ENCODE measurements around the gene ZNF790. TPM values are rescaled to one million over a fixed set of nuclear protein-coding genes. Genes with fewer than 3 reads are reported as not detected.

ZNF790 gene
- total RNA-seq (10 to 100 TPM; 16.6 to 20.6 TPM), polyA plus RNA-seq (1 to 10 TPM; 5.1 to 6.6 (median 5.7) TPM), total RNA-seq (3.4 to 21.8 (median 10.8) reads per million in 6 experiments)

DNA sequence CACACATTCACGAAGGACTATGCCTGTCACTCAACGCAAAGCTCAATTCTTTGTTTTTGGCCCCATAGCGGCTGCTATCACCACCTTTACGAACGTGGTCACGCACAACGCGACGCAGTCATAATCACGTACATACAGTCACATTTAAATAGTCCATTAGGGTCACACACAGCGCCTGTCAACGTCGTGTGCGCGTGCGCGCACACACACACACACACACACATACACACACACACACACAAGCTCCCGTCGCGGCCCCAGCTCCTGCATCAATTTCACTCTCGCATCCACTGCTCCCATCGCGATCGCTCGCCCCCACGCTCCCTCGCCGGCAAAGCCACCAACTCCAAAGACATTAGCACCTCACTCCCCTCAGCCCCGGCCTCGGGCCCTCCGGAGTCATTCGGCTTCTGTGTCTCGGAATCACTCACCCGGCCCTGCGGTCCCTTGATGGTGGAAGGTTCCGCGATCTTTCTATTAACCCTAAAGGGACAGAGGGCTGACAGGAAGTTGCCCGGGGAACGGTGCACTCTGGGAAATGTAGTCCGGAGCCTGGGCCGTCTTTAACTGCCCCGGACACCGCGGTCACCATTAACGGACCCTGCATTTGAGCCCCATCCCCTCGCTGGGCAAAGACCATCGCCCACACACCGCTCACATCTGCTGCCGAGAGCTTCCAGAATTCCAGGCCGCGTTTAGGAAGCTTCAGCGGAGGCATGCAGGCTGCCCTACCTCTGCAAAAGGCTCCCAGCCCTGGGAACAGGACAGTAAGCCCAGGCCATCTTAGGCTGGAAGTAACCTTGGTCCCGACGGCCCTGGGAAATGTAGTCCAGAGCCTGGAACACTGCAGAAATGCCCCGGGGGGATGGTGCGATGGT, at the start of gene ZNF790:
Gene ZNF790, minus strand, starts transcription at position 482 of the 878 bp plus-strand sequence. CDS start 12,768 bp downstream, outside the sequence.
- Mint-ChIP-seq H3K9me3 (peaks cover 0 to 55% (median 27%) of the 10 kb centered on the region in 9 donors), H3K27me3 (no peaks in the 10 kb centered on the region), H3K4me1 (peaks cover 3 to 15% (median 9%) of the 10 kb centered on the region in 4 donors), H3K27ac (peak within 1 kb of the TSS in 5 of 10 donors; percentile 44 to 92 (median 63)), H3K36me3 (peaks cover 31 to 53% (median 34%) of the 10 kb centered on the region in 3 donors), H3K4me3 (peak within 1 kb of the TSS in 1 of 10 donors; percentile 63)
- DNase-seq (peak; percentile 59 to 90 (median 84)), ATAC-seq (peak; percentile 90 to 92)
- POLR2A ChIA-PET, result interaction anchor here (0.6 to 4.8 kb wide), 20 partner anchors 11 to 1525 kb away, joined by 3 to 99 read pairs (median 4); partner anchors contain the start of genes ZFP14, ZFP82, ZNF345 and ZNF382

DNA sequence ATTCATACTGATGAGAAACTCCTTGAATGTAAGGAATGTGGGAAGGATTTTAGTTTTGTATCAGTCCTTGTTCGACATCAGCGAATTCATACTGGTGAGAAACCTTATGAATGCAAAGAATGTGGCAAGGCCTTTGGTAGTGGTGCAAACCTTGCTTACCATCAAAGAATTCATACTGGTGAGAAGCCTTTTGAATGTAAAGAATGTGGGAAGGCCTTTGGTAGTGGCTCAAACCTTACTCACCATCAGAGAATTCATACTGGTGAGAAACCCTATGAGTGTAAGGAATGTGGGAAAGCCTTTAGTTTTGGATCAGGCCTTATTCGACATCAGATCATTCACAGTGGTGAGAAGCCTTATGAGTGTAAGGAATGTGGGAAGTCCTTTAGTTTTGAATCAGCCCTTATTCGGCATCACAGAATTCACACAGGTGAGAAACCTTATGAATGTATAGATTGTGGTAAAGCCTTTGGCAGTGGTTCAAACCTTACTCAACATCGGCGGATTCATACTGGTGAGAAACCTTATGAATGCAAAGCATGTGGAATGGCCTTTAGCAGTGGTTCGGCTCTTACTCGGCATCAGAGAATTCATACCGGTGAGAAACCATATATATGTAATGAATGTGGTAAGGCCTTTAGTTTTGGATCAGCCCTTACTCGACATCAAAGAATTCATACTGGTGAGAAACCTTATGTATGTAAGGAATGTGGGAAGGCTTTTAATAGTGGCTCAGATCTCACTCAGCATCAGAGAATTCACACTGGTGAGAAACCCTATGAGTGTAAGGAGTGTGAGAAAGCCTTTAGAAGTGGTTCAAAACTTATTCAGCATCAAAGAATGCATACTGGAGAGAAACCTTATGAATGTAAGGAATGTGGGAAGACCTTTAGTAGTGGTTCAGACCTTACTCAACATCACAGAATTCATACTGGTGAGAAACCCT, 39.1 kb upstream of the ZNF790 start:
- no peak for ATAC-seq
- Mint-ChIP-seq H3K27me3 (no peaks in the 10 kb centered on the region), H3K4me1 (peaks cover 0 to 2% (median 0%) of the 10 kb centered on the region in 4 donors), H3K9me3 (peaks cover 17 to 94% (median 47%) of the 10 kb centered on the region in 9 donors), H3K4me3 (no peak overlapping the region), H3K27ac (no peak overlapping the region), H3K36me3 (peaks cover 48 to 79% (median 64%) of the 10 kb centered on the region in 3 donors)
- POLR2A ChIA-PET, result no interaction called here
- DNase-seq, result no peak

DNA sequence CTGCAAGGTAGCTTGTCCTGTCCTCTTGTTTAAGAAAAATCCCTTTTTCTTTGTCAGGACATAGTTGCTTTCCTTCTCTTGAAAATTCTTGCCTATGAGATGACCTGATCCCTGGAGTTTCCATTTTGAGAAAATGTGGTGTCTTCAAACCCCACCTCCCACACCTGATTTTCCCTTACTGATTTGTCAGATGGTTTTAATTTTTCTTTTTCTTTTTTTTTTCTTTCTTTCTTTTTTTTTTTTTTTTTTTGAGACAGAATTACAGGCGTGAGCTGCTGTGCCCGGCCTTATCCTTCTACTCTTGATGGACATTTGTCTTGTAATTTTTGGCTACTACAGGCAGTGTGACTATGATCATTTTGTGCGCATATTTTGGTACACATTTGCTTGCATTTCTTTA, 13.7 kb upstream of the ZNF790 start:
- H3K27me3 Mint-ChIP-seq, result no peaks in the 10 kb centered on the region
- H3K27ac Mint-ChIP-seq, result peak overlapping the region in 2 of 10 donors; percentile 43 to 60
- ATAC-seq, result no peak
- H3K4me3 Mint-ChIP-seq, result no peak overlapping the region
- peaks cover 3 to 20% (median 9%) of the 10 kb centered on the region in 4 donors for H3K4me1 Mint-ChIP-seq
- POLR2A ChIA-PET, result interaction anchor here (0.6 to 1.5 kb wide), 2 partner anchors 14 to 519 kb away, joined by 3 to 7 read pairs; partner anchors contain the start of gene ZNF790
- H3K36me3 Mint-ChIP-seq, result peaks cover 23 to 57% (median 43%) of the 10 kb centered on the region in 3 donors
- no peak for DNase-seq
- H3K9me3 Mint-ChIP-seq, result peaks cover 0 to 34% (median 17%) of the 10 kb centered on the region in 9 donors

DNA sequence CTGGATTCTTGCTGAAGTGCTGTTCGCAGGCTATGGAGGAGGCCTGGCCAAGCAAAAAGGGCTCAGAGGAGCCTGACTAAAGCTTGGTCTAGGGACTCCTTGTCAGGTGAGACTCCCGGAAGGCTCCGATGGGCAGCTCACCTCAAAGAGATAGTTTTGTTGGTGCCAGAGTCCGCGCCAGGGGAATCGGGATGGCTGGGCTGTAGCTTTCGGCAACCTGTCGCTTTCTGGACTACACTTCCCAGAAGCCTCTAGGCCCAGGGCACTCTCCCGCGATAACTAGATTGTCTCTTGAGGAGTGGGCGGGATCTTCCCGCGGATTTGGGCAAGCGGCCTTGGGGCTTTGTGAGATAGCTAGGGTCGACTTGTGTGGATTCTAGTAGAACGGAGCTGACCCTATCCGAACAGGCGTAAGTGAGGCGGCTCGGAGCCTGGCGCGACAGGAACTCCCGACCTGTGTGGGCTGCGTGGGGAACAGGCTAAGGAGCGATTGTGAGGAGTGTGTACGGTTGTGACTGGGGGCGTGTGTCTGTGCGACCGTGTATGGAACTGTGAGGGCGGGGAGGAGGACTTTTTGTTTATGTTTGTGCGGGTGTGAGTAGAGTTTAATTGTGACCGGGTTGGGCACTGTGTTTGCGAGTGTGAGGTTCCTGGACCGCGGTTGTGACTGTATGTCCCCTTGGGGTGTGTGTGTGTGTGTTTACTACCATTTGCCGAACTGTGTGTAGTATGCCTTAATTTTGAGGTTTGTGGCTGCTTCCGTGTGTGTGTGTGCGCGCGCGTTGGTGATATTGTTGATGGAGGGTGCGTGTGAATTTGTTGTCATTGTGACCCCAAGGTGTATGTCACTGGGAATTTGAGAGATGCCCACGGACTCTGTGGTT, 12.6 kb upstream of the ZNF790 start, which contains the start of gene ZNF345:
Gene ZNF345, plus strand, starts transcription at position 318 of the 884 bp plus-strand sequence. CDS start 25,955 bp downstream, outside the sequence.
- peaks cover 3 to 20% (median 9%) of the 10 kb centered on the region in 4 donors for H3K4me1 Mint-ChIP-seq
- H3K27ac Mint-ChIP-seq, result peak within 1 kb of the TSS in 1 of 10 donors; percentile 43
- H3K9me3 Mint-ChIP-seq, result peaks cover 0 to 29% (median 14%) of the 10 kb centered on the region in 9 donors
- H3K4me3 Mint-ChIP-seq, result no peak within 1 kb of the TSS
- H3K36me3 Mint-ChIP-seq, result peaks cover 17 to 57% (median 45%) of the 10 kb centered on the region in 3 donors
- ATAC-seq, result peak; percentile 85 to 87
- POLR2A ChIA-PET, result interaction anchor here (0.6 to 3.5 kb wide), 22 partner anchors 8 to 743 kb away, joined by 3 to 99 read pairs (median 6); partner anchors contain the start of genes ZNF146, ZNF260, ZNF382 and ZNF383
- DNase-seq, result peak; percentile 68 to 95 (median 86)
- no peaks in the 10 kb centered on the region for H3K27me3 Mint-ChIP-seq

DNA sequence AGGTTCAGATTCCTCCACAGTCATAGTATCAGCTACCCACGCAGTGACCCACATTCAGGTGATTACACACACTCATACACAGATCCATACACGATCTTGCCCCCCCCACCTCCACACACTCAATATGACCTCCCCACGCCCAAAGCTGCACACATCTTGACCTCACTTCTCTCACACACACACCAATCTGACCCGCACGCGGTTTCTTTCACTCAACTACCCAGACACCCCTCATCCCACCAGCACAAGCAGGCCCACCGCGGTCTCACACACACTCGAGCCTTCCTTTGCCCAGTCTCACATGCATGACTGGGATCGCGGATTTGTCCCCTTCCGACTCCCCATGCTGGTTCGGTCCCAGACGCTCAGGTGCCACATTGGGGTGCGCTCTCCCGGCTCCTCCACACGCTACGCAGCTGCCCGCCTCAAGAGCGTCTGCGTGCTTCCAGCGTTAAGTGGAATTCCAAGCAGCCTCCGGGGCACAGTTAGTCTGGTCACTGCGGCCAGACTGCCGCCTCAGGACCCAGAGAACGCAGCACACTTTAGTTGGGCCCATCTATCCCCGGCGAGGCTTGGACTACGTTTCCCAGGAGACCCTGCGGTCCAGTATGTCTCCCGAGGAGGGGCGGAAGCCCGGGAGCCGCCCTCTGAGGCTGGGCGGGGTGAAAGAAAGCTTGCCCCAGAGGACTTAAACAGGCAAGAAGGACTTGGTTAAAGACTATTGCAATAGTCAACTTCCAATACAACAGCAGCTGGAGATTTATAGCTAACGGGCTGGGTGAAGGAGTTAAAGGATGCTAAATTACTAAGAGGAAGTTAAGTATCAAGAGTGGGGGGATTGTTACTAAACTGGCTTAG, 11.7 kb upstream of the ZNF790 start:
- Mint-ChIP-seq H3K27ac (no peak overlapping the region), H3K4me3 (no peak overlapping the region), H3K4me1 (peaks cover 3 to 20% (median 9%) of the 10 kb centered on the region in 4 donors), H3K9me3 (peaks cover 0 to 31% (median 14%) of the 10 kb centered on the region in 9 donors), H3K36me3 (peaks cover 19 to 60% (median 46%) of the 10 kb centered on the region in 3 donors), H3K27me3 (no peaks in the 10 kb centered on the region)
- ATAC-seq (peak; percentile 87), DNase-seq (peak in 9 of 10 donors; percentile 75 to 94 (median 87))
- POLR2A ChIA-PET, result interaction anchor here (0.5 to 3.5 kb wide), 26 partner anchors 9 to 744 kb away, joined by 3 to 99 read pairs (median 5); partner anchors contain the start of genes ZNF146, ZNF260, ZNF382 and ZNF383

DNA sequence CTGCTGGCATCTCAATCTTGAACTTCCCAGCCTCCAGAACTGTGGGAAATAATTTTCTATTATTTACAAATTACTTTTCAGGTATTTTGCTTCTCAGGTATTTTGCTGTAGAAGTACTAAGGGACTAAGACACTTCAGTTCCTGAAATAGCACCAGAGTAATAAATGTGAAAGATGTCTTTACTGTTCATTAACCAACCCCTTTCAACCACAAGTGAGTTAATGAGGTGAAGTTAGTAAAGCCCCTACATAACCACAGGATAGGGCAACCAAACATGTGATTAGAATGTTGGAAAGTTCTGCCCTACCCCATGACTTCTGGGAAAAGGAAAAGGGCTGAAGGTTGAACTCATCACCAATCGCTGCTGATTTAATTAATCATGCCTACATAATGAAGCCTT, 9.8 kb upstream of the ZNF790 start:
- peak overlapping the region in 3 of 10 donors; percentile 32 to 97 (median 33) for H3K27ac Mint-ChIP-seq
- POLR2A ChIA-PET, result interaction anchor here (1.0 to 3.5 kb wide), 3 partner anchors 9 to 51 kb away, joined by 3 to 99 read pairs (median 16); partner anchors contain the start of gene ZNF790
- ATAC-seq (no peak), DNase-seq (no peak)
- H3K4me1 Mint-ChIP-seq, result peaks cover 0 to 14% (median 5%) of the 10 kb centered on the region in 4 donors
- peak overlapping the region in 6 of 10 donors; percentile 29 to 88 (median 86) for H3K4me3 Mint-ChIP-seq
- peaks cover 6 to 56% (median 43%) of the 10 kb centered on the region in 3 donors for H3K36me3 Mint-ChIP-seq
- H3K27me3 Mint-ChIP-seq, result no peaks in the 10 kb centered on the region
- peaks cover 0 to 30% (median 16%) of the 10 kb centered on the region in 9 donors for H3K9me3 Mint-ChIP-seq

DNA sequence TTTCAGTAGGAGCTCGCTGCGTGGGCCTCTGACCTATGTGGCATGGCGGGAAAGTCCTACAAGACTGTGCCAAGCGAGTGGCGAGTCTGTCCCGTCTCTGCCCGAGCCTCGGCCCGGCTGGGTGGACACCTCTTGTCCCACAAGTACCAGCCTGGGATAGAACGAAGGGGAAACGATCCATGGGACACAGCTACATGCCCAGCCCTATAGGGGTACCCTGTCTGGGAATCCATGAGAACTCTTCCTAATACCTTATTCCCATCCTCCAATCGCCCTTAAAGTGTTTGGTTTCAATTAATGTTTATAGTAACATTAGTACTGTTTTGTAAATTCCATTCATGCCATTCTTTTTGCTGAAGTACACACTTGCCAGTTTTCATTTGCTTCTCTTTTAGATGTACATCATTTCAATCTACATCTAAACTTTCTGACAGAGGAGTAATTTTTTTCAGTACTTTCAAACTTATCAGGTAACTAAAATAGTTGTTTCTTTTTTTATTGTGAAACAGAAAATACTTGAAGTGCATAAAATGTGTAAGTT, 667 bp upstream of the ZNF790 start:
- Mint-ChIP-seq H3K9me3 (peaks cover 0 to 53% (median 25%) of the 10 kb centered on the region in 9 donors), H3K27ac (peak overlapping the region in 5 of 10 donors; percentile 44 to 92 (median 63)), H3K27me3 (no peaks in the 10 kb centered on the region), H3K4me1 (peaks cover 3 to 15% (median 9%) of the 10 kb centered on the region in 4 donors), H3K4me3 (no peak overlapping the region), H3K36me3 (peaks cover 25 to 51% (median 32%) of the 10 kb centered on the region in 3 donors)
- no peak for ATAC-seq
- no peak for DNase-seq
- POLR2A ChIA-PET, result interaction anchor here (0.6 to 4.8 kb wide), 5 partner anchors 11 to 171 kb away, joined by 3 to 99 read pairs (median 7); partner anchors contain the start of gene ZNF345

DNA sequence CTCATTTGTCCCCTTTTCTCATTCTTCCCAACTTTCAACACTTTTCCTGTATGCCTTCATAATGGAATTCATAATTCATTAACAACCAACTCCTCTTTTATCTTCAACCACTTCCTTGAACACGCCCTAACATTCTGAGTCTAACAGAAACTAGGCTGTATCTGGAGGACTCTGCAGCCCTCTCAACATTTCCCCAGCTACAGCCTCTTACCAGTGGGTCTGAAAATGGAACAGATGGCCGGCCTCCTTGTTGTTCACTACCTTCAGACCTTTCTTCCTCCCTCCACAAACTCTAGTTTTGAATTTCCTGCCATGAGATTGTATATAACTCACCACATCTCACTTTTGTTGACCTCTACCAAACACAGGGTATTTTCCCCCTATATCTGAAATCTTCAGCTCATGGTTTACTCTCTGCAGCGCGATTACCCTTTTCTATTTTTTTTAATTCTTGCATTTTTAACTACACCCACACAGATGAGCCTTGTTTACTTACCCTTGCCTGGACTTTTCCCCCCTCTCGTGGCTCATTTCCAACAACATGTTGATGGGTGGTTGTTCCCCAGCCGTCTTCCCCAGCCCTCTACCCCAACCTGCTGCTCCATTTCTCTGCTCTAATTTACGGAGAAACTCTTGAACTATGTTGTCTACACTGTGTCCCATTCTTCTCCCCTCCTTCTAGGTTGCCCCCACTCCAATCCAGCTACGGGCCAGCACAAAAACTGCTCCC, 846 bp downstream of the ZNF790 start:
- DNase-seq (peak in 2 of 10 donors; percentile 3 to 61), ATAC-seq (peak in 1 of 2 donors; percentile 15)
- POLR2A ChIA-PET, result interaction anchor here (0.6 to 4.8 kb wide), 16 partner anchors 12 to 754 kb away, joined by 3 to 99 read pairs (median 4); partner anchors contain the start of genes ZFP14, ZFP82, ZNF345 and ZNF382
- no peak overlapping the region for H3K27ac Mint-ChIP-seq
- peaks cover 36 to 57% (median 39%) of the 10 kb centered on the region in 3 donors for H3K36me3 Mint-ChIP-seq
- peaks cover 5 to 61% (median 31%) of the 10 kb centered on the region in 9 donors for H3K9me3 Mint-ChIP-seq
- H3K4me3 Mint-ChIP-seq, result no peak overlapping the region
- no peaks in the 10 kb centered on the region for H3K27me3 Mint-ChIP-seq
- peaks cover 3 to 15% (median 9%) of the 10 kb centered on the region in 4 donors for H3K4me1 Mint-ChIP-seq

DNA sequence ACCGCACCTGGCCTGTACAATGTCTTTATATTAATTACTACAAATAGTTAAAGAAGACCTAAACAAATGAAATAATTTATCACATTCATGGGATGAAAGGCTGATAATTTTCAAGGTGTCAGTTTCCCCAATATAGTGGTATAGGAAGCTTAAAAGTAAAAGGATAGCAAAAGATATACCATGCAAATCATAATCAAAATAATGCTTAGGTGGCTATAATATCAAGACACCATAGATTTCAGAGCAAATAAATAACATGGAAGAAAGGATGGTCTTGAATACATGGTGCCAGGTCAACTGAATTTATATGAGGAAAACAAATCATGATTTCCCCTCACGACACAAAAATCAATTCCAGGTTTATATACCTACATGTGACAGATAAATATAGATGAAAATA, 4.8 kb downstream of the ZNF790 start:
- POLR2A ChIA-PET, result interaction anchor here (0.6 to 1.3 kb wide), 3 partner anchors 12 to 486 kb away, joined by 4 to 5 read pairs (median 4); no protein-coding TSS in a partner anchor
- no peak overlapping the region for H3K4me3 Mint-ChIP-seq
- peaks cover 39 to 76% (median 53%) of the 10 kb centered on the region in 3 donors for H3K36me3 Mint-ChIP-seq
- DNase-seq, result no peak
- no peak for ATAC-seq
- peaks cover 21 to 79% (median 36%) of the 10 kb centered on the region in 9 donors for H3K9me3 Mint-ChIP-seq
- peaks cover 0 to 11% (median 6%) of the 10 kb centered on the region in 4 donors for H3K4me1 Mint-ChIP-seq
- H3K27ac Mint-ChIP-seq, result no peak overlapping the region
- H3K27me3 Mint-ChIP-seq, result no peaks in the 10 kb centered on the region
